AG09309 (cell line): ENCODE measurements around the gene SPINK7.
"Not testable (repeated sequence)": the region's sequence is repeated elsewhere in the genome, so short reads cannot be mapped to it uniquely, and the experiment has no call there.

Source experiments
- DNase-seq: peaks from one replicate; pipeline ENCODE4 v3.0.0-alpha.2; 2010; ENCODE audit warnings: low read depth
- H3K4me3 ChIP-seq: 2 replicates; pipeline ENCODE4 v1.5.1; 2011; ENCODE audit warnings: mild to moderate bottlenecking, low read depth, low read length, moderate library complexity; ENCODE audit not compliant: control insufficient read depth
- TF ChIP-seq, protein P1 (sequence below): IDR thresholded peaks from 2 replicates; pipeline ENCODE4 v1.5.1; 2011; ENCODE audit warnings: mild to moderate bottlenecking, low read depth, low read length, inconsistent platforms; ENCODE audit not compliant: insufficient read depth, control insufficient read depth; ENCODE audit errors: missing control alignments

The SPINK7 gene

DNA sequence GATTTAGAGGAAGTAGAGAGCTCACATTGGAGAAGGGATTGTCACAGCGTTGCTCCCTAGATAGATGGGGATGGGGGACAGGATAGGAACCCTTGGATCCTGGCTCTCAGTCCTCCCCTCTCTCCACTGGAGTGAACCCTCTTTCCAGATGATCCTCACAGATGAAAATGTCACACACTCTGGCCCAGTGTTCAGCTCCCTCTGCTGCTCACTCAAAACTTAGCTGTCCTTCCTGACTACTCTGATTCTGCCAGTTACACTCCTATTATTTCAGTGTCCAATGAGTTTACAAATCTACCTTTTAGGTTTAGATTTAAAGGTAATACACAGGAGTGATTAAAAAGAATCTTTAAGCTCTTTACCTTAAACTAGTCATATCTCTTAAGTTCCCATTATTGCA lies 5.8 kb upstream of the SPINK7 start:
- TF ChIP-seq, protein P1, sequence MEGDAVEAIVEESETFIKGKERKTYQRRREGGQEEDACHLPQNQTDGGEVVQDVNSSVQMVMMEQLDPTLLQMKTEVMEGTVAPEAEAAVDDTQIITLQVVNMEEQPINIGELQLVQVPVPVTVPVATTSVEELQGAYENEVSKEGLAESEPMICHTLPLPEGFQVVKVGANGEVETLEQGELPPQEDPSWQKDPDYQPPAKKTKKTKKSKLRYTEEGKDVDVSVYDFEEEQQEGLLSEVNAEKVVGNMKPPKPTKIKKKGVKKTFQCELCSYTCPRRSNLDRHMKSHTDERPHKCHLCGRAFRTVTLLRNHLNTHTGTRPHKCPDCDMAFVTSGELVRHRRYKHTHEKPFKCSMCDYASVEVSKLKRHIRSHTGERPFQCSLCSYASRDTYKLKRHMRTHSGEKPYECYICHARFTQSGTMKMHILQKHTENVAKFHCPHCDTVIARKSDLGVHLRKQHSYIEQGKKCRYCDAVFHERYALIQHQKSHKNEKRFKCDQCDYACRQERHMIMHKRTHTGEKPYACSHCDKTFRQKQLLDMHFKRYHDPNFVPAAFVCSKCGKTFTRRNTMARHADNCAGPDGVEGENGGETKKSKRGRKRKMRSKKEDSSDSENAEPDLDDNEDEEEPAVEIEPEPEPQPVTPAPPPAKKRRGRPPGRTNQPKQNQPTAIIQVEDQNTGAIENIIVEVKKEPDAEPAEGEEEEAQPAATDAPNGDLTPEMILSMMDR: peak; percentile 27
- no peak for DNase-seq
- no peak overlapping the region for H3K4me3 ChIP-seq

DNA sequence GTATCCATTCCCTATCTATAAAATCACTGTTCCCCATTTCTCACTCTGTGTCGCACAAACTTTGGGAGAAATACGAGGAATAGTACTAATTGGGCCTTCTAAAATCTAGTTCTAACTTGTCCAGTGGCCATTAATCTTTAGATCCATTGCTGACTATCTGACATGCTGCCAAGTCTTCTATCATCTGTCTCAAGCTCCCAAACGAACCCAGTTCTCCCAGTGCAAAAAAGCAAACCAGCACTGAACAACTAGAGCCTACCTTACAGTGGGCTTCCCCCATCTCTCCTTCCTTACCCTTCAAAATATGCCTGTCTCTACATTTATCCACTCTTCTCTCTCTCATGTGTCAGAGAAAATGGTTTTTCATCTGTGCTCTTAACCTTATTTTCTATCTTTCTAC lies 3.2 kb upstream of the SPINK7 start:
- DNase-seq: no peak
- no peak overlapping the region for H3K4me3 ChIP-seq
- TF ChIP-seq, protein P1: no peak

DNA sequence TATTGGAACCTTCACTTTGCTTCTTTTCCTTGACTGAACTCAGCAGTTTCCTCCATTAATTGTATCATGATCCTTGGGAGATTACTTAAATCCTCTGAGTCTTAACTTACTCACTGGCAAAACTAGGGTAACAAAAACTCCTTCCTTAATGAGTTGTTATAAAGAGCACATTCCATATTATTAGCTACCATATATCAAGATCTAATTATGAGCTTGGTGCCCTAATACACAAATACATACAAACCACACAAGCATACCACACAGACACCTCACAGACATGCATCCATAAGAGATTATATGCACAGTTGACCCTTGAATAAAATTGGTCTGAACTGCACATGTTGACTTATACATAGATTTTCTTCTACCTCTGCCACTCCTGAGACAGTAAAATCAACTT lies 2.5 kb upstream of the SPINK7 start:
- DNase-seq: no peak
- TF ChIP-seq, protein P1: no peak
- no peak overlapping the region for H3K4me3 ChIP-seq

DNA sequence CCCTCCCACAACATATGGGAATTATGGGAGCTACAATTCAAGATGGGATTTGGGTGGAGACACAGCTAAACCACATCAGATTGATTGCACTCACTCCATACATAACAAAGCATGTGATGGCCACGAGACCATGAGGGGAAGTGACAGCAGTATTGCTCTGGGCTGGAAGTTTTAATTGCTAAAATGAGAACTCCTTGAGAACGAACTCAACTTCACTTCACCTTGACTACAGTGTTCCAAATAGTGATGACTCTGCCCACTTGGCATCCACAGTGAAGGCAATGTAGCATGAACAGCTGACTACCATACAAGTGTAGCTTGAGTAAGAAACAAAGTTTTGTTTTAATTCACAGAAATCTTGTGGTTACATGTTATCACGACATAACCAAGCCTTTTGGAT lies 739 bp upstream of the SPINK7 start:
- TF ChIP-seq, protein P1: no peak
- H3K4me3 ChIP-seq: no peak overlapping the region
- no peak for DNase-seq

DNA sequence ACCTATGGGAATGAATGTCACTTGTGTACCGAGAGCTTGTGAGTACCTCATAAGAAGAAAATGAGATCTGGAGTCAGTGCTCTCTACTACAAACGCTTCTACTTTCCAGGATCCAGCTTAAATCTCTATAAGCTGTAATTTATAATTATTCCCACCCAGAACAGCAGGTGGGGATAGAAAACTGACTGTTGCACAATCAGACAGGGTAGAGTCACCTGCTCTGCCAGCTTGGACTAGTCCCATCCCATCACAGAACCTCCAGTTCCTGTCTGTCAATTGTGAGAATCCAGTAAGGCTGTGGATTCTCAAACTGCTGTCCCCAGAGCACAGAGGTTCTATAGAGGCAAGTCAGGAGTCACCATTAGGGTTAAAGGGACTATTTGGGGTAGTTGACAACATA lies 2.0 kb downstream of the SPINK7 start:
- H3K4me3 ChIP-seq: no peak overlapping the region
- DNase-seq: no peak
- TF ChIP-seq, protein P1: no peak

DNA sequence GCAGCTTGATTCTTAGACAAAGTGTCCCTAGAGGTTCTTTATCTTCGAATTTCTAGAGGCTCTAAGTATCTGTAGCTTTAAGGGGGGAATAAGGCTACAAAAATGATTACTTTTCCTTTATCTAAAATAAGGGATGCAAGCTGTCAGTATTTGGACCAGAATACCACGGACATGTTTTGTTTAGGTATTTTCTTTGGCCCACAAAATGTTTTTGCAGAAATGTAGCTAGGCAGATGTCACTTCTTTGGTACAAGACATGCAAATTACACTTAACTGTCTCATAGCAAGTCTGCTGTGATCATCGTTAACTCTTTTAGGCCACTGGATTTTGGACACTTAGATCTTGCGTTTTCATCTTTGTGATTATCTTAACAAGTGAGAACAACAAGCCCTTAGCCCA lies 2.5 kb downstream of the SPINK7 start:
- H3K4me3 ChIP-seq: no peak overlapping the region

DNA sequence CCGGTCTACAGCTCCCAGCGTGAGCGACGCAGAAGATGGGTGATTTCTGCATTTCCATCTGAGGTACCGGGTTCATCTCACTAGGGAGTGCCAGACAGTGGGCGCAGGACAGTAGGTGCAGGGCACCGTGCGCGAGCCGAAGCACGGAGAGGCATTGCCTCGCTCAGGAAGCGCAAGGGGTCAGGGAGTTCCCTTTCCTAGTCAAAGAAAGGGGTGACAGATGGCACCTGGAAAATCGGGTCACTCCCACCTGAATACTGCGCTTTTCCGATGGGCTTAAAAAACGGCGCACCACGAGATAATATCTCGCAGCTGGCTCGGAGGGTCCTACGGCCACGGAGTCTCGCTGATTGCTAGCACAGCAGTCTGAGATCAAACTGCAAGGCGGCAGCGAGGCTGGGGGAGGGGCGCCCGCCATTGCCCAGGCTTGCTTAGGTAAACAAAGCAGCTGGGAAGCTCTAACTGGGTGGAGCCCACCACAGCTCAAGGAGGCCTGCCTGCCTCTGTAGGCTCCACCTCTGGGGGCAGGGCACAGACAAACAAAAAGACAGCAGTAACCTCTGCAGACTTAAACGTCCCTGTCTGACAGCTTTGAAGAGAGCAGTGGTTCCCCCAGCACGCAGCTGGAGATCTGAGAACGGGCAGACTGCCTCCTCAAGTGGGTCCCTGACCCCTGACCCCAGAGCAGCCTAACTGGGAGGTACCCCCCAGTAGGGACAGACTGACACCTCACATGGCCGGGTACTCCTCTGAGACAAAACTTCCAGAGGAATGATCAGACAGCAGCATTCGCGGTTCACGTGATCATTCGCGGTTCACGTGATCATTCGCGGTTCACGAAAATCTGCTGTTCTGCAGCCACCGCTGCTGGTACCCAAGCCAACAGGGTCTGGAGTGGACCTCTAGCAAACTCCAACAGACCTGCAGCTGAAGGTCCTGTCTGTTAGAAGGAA lies 8.1 kb downstream of the SPINK7 start:
- DNase-seq: not testable (repeated sequence)

More for the DNA sequence above, 2.5 kb downstream of the SPINK7 start:
- DNase-seq: no peak
- TF ChIP-seq, protein P1: no peak

More for the DNA sequence above, 8.1 kb downstream of the SPINK7 start:
- H3K4me3 ChIP-seq: peak overlapping the region; percentile 28
